AG04449 (cell line): ENCODE measurements around the gene ANO2.

Experiments
- CTCF ChIA-PET: fragments of 350-600 bp; formaldehyde crosslinking; extraction: SDS; loops from one replicate; lab custom pipeline; 2021; ENCODE audit warnings: antibody characterized with exemption; lab: Yijun Ruan, JAX
- POLR2A ChIA-PET: fragments of 400-600, 350-600 bp; formaldehyde crosslinking; extraction: SDS; loops from one replicate; lab custom pipeline; 2020; ENCODE audit warnings: antibody characterized with exemption, inconsistent platforms; lab: Yijun Ruan, JAX
- DNase-seq: peaks from one replicate; pipeline ENCODE4 v3.0.0-alpha.2; 2010; ENCODE audit warnings: low read depth, low spot score
- H3K4me3 ChIP-seq: 2 replicates; pipeline ENCODE4 v1.5.1; 2011; ENCODE audit warnings: low read depth, mild to moderate bottlenecking, control low read depth, low read length
- CTCF ChIP-seq: IDR thresholded peaks from one replicate; pipeline ENCODE4 v1.5.1; 2011; ENCODE audit warnings: mild to moderate bottlenecking, moderate library complexity, low read length, control low read depth, inconsistent platforms; ENCODE audit not compliant: insufficient read depth; ENCODE audit errors: missing control alignments

Gene ANO2

GRCh38 chr12:5718680-5719079 is 226.4 kb downstream of the ANO2 start:
- POLR2A ChIA-PET, result no interaction called here
- no peak overlapping the region for H3K4me3 ChIP-seq
- CTCF ChIA-PET, result interaction anchor here (3.7 kb wide), 1 partner anchor 26 kb away, joined by 19 read pairs; no protein-coding TSS in a partner anchor
- no peak for DNase-seq
- no peak for TF ChIP-seq CTCF

- DNase-seq, result no peak
- H3K4me3 ChIP-seq, result no peak overlapping the region
- TF ChIP-seq CTCF, result no peak
- POLR2A ChIA-PET, result no interaction called here
- CTCF ChIA-PET, result no interaction called here
These were observed 227.0 kb downstream of the ANO2 start for GRCh38 chr12:5718073-5718472.

- ChIA-PET POLR2A (no interaction called here), CTCF (interaction anchor here (0.8 to 1.7 kb wide), 5 partner anchors 13 to 30 kb away, joined by 3 to 7 read pairs (median 5); no protein-coding TSS in a partner anchor)
- no peak for DNase-seq
- no peak overlapping the region for H3K4me3 ChIP-seq
- TF ChIP-seq CTCF, result no peak
These were observed 228.1 kb downstream of the ANO2 start for GRCh38 chr12:5716976-5717375.

GRCh38 chr12:5716201-5716600 is 228.9 kb downstream of the ANO2 start:
- TF ChIP-seq CTCF, result no peak
- H3K4me3 ChIP-seq, result no peak overlapping the region
- DNase-seq, result no peak
- POLR2A ChIA-PET, result no interaction called here
- CTCF ChIA-PET, result interaction anchor here (0.7 to 1.7 kb wide), 6 partner anchors 12 to 288 kb away, joined by 3 to 7 read pairs (median 4); no protein-coding TSS in a partner anchor

- ChIA-PET CTCF (interaction anchor here (1.0 kb wide), 1 partner anchor 30 kb away, joined by 3 read pairs; no protein-coding TSS in a partner anchor), POLR2A (no interaction called here)
- no peak for TF ChIP-seq CTCF
- DNase-seq, result no peak
- H3K4me3 ChIP-seq, result no peak overlapping the region
These were observed 230.0 kb downstream of the ANO2 start for GRCh38 chr12:5715021-5715420.

- CTCF ChIA-PET, result no interaction called here
These were observed 231.4 kb downstream of the ANO2 start for GRCh38 chr12:5713599-5714081.

More at GRCh38 chr12:5713599-5714081, 231.4 kb downstream of the ANO2 start:
- TF ChIP-seq CTCF, result no peak
- no peak for DNase-seq
- POLR2A ChIA-PET, result no interaction called here
- no peak overlapping the region for H3K4me3 ChIP-seq
